DOHH2 (cell line): ENCODE measurements around the gene PLET1.

Experiments used
- H3F3A ChIP-seq: fragments of 200-600 bp; sonication (generic), shearing (Covaris generic); 2 replicates; pipeline ENCODE4 v1.6.0; 2016; ENCODE audit warnings: antibody characterized with exemption, mild to moderate bottlenecking; ENCODE audit not compliant: control insufficient read depth, insufficient read depth
- H3K27ac ChIP-seq: fragments of 200-600 bp; sonication (generic); 2 replicates; pipeline ENCODE4 v1.5.1; 2014; ENCODE audit warnings: low read depth, mild to moderate bottlenecking, low read length, moderate library complexity
- H3K27me3 ChIP-seq: fragments of 200-600 bp; sonication (generic); 2 replicates; pipeline ENCODE4 v1.6.1; 2014; ENCODE audit warnings: mild to moderate bottlenecking, low read length, mixed read lengths; ENCODE audit not compliant: control insufficient read depth
- H3K36me3 ChIP-seq: fragments of 200-600 bp; sonication (generic); 2 replicates; pipeline ENCODE4 v1.6.1; 2014; ENCODE audit warnings: mild to moderate bottlenecking, low read length, moderate library complexity, mixed read lengths; ENCODE audit not compliant: control insufficient read depth
- H3K4me1 ChIP-seq: fragments of 200-600 bp; sonication (generic); 2 replicates; pipeline ENCODE4 v1.6.1; 2014; ENCODE audit warnings: mild to moderate bottlenecking, low read length, mixed read lengths; ENCODE audit not compliant: control insufficient read depth
- H3K4me2 ChIP-seq: fragments of 200-600 bp; sonication (generic); 2 replicates; pipeline ENCODE4 v1.6.0; 2014; ENCODE audit warnings: mild to moderate bottlenecking, low read length, moderate library complexity
- H3K4me3 ChIP-seq: fragments of 200-600 bp; sonication (generic); 2 replicates; pipeline ENCODE4 v1.5.1; 2014; ENCODE audit warnings: mild to moderate bottlenecking, low read length, mixed read lengths
- H3K79me2 ChIP-seq: fragments of 200-600 bp; sonication (generic); 2 replicates; pipeline ENCODE4 v1.6.1; 2014; ENCODE audit warnings: mild to moderate bottlenecking, low read length, mixed read lengths; ENCODE audit not compliant: control insufficient read depth
- H3K9me2 ChIP-seq: fragments of 200-600 bp; sonication (generic); replicated peaks from 2 replicates; pipeline ENCODE4 v1.6.1; 2014; ENCODE audit warnings: mild to moderate bottlenecking, low read length, mixed read lengths; ENCODE audit not compliant: control insufficient read depth
- H3K9me3 ChIP-seq: fragments of 200-600 bp; sonication (generic); 2 replicates; pipeline ENCODE4 v1.6.1; 2014; ENCODE audit warnings: antibody characterized with exemption, low read length, mixed read lengths; ENCODE audit not compliant: control insufficient read depth, insufficient read depth
- H4K20me1 ChIP-seq: fragments of 200-600 bp; sonication (generic); 2 replicates; pipeline ENCODE4 v1.6.0; 2014; ENCODE audit warnings: low read depth, mild to moderate bottlenecking, antibody characterized with exemption, low read length, moderate library complexity; ENCODE audit not compliant: control insufficient read depth, insufficient read depth
- CTCF ChIP-seq: fragments of 200-600 bp; sonication (generic); IDR thresholded peaks from one replicate; pipeline ENCODE4 v1.5.1; 2014; ENCODE audit warnings: antibody characterized with exemption, mild to moderate bottlenecking, low read depth, low read length; ENCODE audit not compliant: poor library complexity, severe bottlenecking
- EZH2phosphoT487 ChIP-seq: fragments of 200-600 bp; sonication (generic); IDR thresholded peaks from 2 replicates; pipeline ENCODE4 v1.6.1; 2017; ENCODE audit warnings: borderline replicate concordance, mild to moderate bottlenecking, antibody characterized with exemption, low read length, moderate library complexity, mixed read lengths

The PLET1 gene

GRCh38 chr11:112211536-112211935 is 49.1 kb downstream of the PLET1 start:
- H3K4me1 ChIP-seq, result no peaks in the 10 kb centered on the region
- peaks cover 29% of the 10 kb centered on the region for H3K27me3 ChIP-seq
- no peak overlapping the region for H3K4me3 ChIP-seq
- no peaks in the 10 kb centered on the region for H3F3A ChIP-seq
- no peaks in the 10 kb centered on the region for H3K79me2 ChIP-seq
- TF ChIP-seq EZH2phosphoT487, result no peak
- no peak for TF ChIP-seq CTCF
- H3K9me3 ChIP-seq, result no peaks in the 10 kb centered on the region
- H3K36me3 ChIP-seq, result no peaks in the 10 kb centered on the region
- H3K4me2 ChIP-seq, result no peak overlapping the region
- H3K9me2 ChIP-seq, result no peaks in the 10 kb centered on the region
- H3K27ac ChIP-seq, result no peak overlapping the region
- no peaks in the 10 kb centered on the region for H4K20me1 ChIP-seq

- TF ChIP-seq EZH2phosphoT487 (no peak), CTCF (no peak)
Observed at GRCh38 chr11:112210890-112211289, 49.8 kb downstream of the PLET1 start.

GRCh38 chr11:112206071-112206470 is 54.6 kb downstream of the PLET1 start:
- H3K9me3 ChIP-seq, result no peaks in the 10 kb centered on the region
- H3K9me2 ChIP-seq, result no peaks in the 10 kb centered on the region
- H3K4me1 ChIP-seq, result no peaks in the 10 kb centered on the region
- H3K27me3 ChIP-seq, result peaks cover 17% of the 10 kb centered on the region
- H3F3A ChIP-seq, result no peaks in the 10 kb centered on the region
- H3K79me2 ChIP-seq, result no peaks in the 10 kb centered on the region
- H3K4me3 ChIP-seq, result no peak overlapping the region
- no peak overlapping the region for H3K4me2 ChIP-seq
- no peak overlapping the region for H3K27ac ChIP-seq
- H3K36me3 ChIP-seq, result no peaks in the 10 kb centered on the region
- no peaks in the 10 kb centered on the region for H4K20me1 ChIP-seq
- TF ChIP-seq EZH2phosphoT487, result no peak
- no peak for TF ChIP-seq CTCF

More at GRCh38 chr11:112210890-112211289, 49.8 kb downstream of the PLET1 start:
- no peaks in the 10 kb centered on the region for H3K36me3 ChIP-seq
- H3K4me2 ChIP-seq, result no peak overlapping the region
- H3K9me2 ChIP-seq, result no peaks in the 10 kb centered on the region
- no peaks in the 10 kb centered on the region for H3K79me2 ChIP-seq
- no peaks in the 10 kb centered on the region for H3K9me3 ChIP-seq
- H3K27ac ChIP-seq, result no peak overlapping the region
- no peaks in the 10 kb centered on the region for H3F3A ChIP-seq
- H3K4me3 ChIP-seq, result no peak overlapping the region
- peaks cover 29% of the 10 kb centered on the region for H3K27me3 ChIP-seq
- no peaks in the 10 kb centered on the region for H3K4me1 ChIP-seq
- no peaks in the 10 kb centered on the region for H4K20me1 ChIP-seq
